NCI-H774 (cell line): ENCODE data around the gene TTI1.

ENCODE experiments used
- DNase-seq: peaks from one replicate; lab custom pipeline; 2025; lab: John Stamatoyannopoulos, UW

Gene TTI1

GRCh38 chr20:37987602-37988290 lies 45.5 kb downstream of the TTI1 start:
- no peak for DNase-seq

GRCh38 chr20:37986873-37987601 lies 46.2 kb downstream of the TTI1 start:
- DNase-seq, result no peak

DNA sequence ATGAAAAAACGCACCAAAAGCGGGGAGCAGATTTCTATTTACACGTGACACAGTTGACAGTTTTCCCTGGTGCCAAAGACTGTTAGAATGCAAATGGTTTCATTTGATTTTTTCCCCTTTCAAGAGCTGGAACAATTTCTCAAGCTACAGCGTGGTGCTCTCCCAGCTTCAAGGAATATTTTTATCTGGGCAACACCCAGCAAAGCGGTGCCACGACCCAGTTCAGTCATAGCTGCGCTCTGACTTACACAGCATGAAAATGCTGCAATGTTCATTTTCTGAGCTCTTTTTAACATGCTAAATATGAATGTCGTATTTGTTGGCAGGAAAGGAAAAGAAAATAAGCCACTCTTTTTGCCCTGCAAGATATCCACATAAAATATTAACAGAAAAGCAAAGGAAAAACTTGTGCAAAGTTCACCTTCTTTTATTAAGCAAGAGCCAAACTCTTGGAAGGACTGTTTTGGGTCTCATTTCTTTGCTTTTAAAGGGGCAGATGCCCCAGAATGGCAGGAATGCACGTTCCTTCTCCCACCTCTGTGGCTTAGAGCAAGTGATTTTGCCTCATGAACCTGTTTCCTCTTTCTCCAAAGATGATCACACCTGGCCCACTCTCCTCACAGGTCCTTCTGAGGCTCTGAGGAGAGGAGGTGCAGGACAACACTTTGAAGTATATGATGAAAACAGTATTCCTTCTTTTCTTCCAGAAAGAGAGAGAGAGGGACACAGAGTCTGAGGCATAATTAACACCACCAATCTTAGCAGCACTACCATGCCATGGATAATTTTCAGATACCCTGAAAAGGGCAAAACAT lies 47.0 kb downstream of the TTI1 start:
- DNase-seq, result no peak

- no peak for DNase-seq
Measured at GRCh38 chr20:37984018-37984785, 49.1 kb downstream of the TTI1 start.

DNA sequence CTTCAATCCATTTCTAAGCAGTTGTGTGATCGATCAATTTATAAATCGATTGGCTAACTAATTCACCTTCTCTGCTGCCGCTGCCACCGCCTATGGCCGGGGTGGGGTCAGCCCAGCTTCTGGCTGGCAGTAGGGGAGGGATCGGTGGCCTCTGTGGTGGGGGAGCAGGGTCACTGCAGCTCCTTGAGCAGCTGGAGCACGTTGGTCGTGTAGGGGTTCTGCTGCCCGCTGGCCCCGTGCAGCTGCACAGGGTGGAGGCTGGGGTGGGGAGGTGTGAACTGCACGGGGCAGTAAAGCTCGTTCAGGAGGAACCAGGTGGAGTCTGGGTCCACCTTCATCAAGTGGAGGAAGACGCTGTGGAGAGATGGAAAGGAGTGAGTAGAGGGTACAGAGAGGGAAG lies 50.0 kb downstream of the TTI1 start:
- no peak for DNase-seq

DNA sequence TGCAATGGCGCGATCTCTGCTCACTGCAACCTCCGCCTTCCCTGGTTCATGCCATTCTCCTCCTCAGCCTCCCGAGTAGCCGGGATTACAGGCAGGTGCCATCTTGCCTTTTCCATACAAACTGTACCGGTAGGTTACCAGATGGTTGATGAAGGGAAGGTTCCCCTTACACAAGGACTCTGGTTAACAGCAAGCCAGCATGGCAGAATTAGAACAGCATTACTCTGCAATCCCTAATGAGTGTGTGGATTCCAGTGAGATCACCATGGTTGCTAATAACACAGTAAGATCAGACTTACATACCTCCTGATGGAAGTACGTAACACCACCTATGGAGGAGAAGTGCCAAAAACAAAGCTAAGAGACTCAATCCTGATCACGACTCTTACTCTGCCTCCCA lies 51.7 kb downstream of the TTI1 start:
- DNase-seq, result no peak

DNA sequence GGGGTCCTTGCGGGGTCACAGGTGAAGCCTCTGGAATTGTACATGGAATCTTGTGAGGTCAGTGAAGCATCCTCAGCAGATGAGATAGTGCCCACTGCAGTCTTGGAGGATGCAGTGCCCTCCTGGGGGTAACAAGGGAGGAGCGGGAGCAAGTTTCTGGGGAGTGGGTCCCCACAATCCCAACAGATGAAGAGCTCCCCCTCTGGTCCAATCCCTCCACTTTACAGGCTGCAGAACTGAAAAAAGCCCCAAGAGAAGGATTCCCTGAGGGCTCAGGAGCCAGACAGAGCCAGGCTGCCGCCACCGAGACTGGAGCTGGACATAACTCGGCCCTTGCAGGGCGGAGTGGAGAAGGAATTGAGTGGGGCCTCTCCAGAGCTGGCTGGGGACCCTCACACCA lies 52.4 kb downstream of the TTI1 start:
- DNase-seq, result no peak

DNA sequence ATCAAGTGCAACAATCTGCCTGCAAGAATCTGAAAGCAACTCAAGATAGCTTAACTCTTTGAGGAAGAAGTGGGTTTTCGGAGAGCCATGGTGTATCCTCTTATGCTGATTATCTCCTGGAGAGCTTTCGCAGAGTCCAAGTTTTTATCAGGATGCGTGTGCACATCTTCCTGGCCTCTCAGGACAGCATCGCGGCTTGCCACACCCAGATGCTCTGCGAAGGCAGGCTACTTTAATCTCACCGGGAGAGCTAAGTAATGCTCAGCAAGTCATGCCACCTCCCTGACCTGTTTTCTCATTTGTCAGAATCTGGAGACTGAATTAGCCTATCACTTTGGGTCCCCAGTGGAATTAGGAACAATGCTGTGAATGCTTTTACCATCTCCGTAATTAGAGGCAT lies 52.9 kb downstream of the TTI1 start:
- no peak for DNase-seq

- no peak for DNase-seq
Measured at GRCh38 chr20:37979021-37979985, 54.0 kb downstream of the TTI1 start.

DNA sequence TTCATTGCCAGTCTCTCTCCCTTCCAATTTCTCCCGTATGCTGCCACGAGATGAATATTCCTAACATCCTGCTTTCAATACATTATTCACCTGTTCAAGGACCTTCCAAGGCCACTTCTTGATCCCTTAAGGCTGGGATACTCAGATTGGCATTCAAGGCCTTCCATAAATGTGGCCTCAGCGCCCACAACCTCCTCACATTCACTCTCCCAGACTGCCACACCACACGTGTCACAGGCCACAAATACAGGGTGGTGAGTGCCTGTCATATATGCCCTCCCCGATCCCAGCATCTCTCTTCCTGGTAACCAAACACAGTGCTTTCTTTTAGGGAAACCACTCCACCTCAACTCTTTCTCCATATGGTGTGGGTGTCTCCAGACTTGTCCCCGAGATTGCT lies 55.5 kb downstream of the TTI1 start:
- no peak for DNase-seq

DNA sequence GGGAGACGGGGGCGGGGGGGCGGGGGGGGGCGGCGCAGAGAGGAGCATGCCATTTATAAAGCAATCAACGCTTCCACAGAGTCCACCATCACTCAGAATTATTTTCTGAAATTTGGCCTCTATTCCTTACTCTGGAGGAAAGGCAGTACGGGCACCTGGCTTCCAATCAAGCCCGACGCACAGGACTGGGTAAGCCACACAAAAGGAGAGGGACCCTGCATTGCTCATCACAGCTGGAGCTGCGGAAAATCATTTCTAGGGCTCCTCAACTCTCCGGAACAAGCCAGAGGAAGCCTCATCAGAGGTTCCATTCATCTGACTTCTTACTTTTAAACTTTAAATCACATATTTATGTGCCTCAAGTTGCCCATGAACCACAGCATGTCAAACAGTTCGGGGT lies 55.9 kb downstream of the TTI1 start:
- no peak for DNase-seq

GRCh38 chr20:37976887-37977286 lies 56.4 kb downstream of the TTI1 start:
- DNase-seq, result no peak

DNA sequence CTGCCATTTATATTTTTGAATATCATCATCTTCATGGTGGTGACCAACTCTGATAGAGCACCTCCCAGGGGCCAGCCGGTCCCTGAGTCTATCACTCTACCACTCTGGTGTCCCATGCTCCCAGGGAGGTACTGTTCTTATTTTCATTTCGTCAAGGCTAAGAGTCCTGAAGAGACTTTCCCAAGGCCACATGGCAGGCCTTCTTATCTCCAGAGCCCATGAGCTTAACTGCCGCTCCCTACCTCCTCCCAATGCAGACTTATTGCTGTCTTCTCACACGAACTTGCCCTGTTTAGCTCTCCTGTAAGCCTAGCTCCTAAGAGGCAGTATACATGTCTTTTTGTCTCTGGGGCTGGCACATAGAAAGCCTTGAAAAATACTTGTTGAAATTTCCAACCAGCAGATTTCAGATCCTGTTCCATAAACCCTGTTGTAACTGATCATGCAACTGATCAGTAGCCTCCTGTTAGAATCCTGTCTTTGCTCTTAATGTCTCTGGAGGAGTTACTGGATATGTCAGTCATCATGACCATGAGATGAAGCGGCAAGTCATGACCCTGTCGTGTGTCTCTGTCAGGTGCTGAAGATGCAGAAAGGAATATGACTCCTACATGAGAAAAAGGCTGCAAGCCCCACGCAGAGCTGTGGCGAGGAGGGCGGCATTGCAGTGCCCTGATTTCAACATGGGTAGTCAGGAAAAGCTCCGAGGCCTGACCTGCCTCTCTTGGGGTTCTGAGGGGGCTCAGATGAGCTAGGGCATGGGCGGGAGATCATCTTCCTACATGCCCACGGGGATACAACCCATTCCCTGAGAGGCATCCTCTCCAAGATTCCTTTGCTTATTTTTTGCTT lies 60.0 kb downstream of the TTI1 start:
- no peak for DNase-seq

DNA sequence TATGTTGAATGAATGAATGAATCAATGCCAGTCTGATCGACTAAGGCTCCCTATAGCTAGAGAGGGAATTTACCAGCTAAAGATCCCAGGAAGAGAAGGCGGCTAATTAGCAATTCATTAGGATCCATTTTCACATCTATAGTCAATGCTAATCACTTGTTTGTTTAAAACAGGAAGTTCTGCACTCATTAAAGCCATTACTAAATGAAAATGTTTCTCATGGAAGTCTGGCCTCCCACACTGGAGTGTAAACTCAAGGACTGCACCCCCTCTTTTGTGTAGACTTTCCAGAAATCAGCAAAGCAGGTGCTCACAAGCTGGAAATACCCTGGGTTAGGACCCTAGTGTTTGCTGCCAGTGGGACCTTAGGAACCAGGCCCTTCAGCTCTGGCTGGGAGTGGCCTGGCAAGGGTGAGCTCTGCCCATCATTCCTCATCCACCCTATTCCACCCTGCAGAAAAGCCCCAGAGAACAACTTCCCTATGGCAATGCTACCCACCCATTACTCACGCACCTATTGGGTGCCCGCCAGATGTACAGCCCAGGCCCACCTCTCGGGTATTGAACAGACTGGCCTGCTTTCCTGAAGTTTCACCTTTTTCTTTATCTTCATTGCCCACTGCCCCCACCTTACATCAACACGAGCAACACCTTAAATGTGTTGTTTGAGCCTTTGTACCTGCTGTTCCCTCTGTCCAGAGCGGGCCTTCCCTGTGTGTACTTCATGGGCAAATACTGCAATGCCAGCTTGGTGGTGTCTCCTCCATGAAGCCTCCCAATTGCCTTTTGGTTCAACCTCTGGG lies 60.8 kb downstream of the TTI1 start:
- no peak for DNase-seq

- DNase-seq, result no peak
Measured at GRCh38 chr20:37971561-37972127, 61.6 kb downstream of the TTI1 start.

- no peak for DNase-seq
Measured at GRCh38 chr20:37970856-37971245, 62.4 kb downstream of the TTI1 start.

- no peak for DNase-seq
Measured at GRCh38 chr20:37969949-37970855, 63.1 kb downstream of the TTI1 start.
